Muscle of back (tissue), 13 donors: ENCODE data around the gene IGFBP4. TPM values are rescaled to one million over a fixed set of nuclear protein-coding genes. Genes with fewer than 3 reads are reported as not detected.
A peak's percentile ranks its signal among the peaks of the same experiment; 100 is the strongest.
"Not testable (repeated sequence)": the region's sequence is repeated elsewhere in the genome, so short reads cannot be mapped to it uniquely, and the experiment has no call there.

ENCODE experiments used
- DNase-seq, 3 donors: peaks; one replicate each; pipeline versions ENCODE4 v3.0.0 to v3.0.0-alpha.2; 2013
- long read RNA-seq, 9 donors: transcript quantifications; one replicate each; lab custom pipeline, GENCODE V29; 2026
- polyA plus RNA-seq, 10 donors: library from polyadenylated mRNA; unstranded; fragments of 120-200 nt; gene quantifications; one replicate each; pipeline ENCODE4 v1.2.1, GENCODE V29; 2013; ENCODE audit not compliant: insufficient read length in 10 of 10

IGFBP4 gene
- 100 to 1,000 TPM; 191 to 347 (median 255) TPM for polyA plus RNA-seq
- long read RNA-seq, donor 1, transcript IGFBP4-201 (4 exons, 2,200 nt), result major isoform, 109 of 115 reads
- long read RNA-seq, donor 1, partial matches to known transcripts, result 6 of 115 reads
- long read RNA-seq, donor 1, other reads (novel, unspliced or antisense), result 0 of 115 reads
- long read RNA-seq, donor 2, transcript IGFBP4-201 (4 exons, 2,200 nt), result major isoform, 44 of 110 reads
- long read RNA-seq, donor 2, partial matches to known transcripts, result 66 of 110 reads
- long read RNA-seq, donor 2, other reads (novel, unspliced or antisense), result 0 of 110 reads
- long read RNA-seq, donor 3, partial matches to known transcripts, result 0 of 1 reads
- long read RNA-seq, donor 3, other reads (novel, unspliced or antisense), result 0 of 1 reads
- long read RNA-seq, donor 4, transcript IGFBP4-201 (4 exons, 2,200 nt), result major isoform, 37 of 114 reads
- long read RNA-seq, donor 4, partial matches to known transcripts, result 77 of 114 reads
- long read RNA-seq, donor 4, other reads (novel, unspliced or antisense), result 0 of 114 reads
- long read RNA-seq, donor 5, transcript IGFBP4-201 (4 exons, 2,200 nt), result major isoform, 118 of 169 reads
- long read RNA-seq, donor 5, partial matches to known transcripts, result 51 of 169 reads
- long read RNA-seq, donor 5, other reads (novel, unspliced or antisense), result 0 of 169 reads
- long read RNA-seq, donor 6, transcript IGFBP4-201 (4 exons, 2,200 nt), result major isoform, 87 of 202 reads
- long read RNA-seq, donor 6, partial matches to known transcripts, result 115 of 202 reads
- long read RNA-seq, donor 6, other reads (novel, unspliced or antisense), result 0 of 202 reads
- long read RNA-seq, donor 7, transcript IGFBP4-201 (4 exons, 2,200 nt), result major isoform, 33 of 86 reads
- long read RNA-seq, donor 7, partial matches to known transcripts, result 53 of 86 reads
- long read RNA-seq, donor 7, other reads (novel, unspliced or antisense), result 0 of 86 reads
- long read RNA-seq, donor 8, transcript IGFBP4-201 (4 exons, 2,200 nt), result major isoform, 67 of 77 reads
- long read RNA-seq, donor 8, partial matches to known transcripts, result 10 of 77 reads
- long read RNA-seq, donor 8, other reads (novel, unspliced or antisense), result 0 of 77 reads
- long read RNA-seq, donor 9, transcript IGFBP4-201 (4 exons, 2,200 nt), result major isoform, 18 of 23 reads
- long read RNA-seq, donor 9, partial matches to known transcripts, result 5 of 23 reads
- long read RNA-seq, donor 9, other reads (novel, unspliced or antisense), result 0 of 23 reads

DNA sequence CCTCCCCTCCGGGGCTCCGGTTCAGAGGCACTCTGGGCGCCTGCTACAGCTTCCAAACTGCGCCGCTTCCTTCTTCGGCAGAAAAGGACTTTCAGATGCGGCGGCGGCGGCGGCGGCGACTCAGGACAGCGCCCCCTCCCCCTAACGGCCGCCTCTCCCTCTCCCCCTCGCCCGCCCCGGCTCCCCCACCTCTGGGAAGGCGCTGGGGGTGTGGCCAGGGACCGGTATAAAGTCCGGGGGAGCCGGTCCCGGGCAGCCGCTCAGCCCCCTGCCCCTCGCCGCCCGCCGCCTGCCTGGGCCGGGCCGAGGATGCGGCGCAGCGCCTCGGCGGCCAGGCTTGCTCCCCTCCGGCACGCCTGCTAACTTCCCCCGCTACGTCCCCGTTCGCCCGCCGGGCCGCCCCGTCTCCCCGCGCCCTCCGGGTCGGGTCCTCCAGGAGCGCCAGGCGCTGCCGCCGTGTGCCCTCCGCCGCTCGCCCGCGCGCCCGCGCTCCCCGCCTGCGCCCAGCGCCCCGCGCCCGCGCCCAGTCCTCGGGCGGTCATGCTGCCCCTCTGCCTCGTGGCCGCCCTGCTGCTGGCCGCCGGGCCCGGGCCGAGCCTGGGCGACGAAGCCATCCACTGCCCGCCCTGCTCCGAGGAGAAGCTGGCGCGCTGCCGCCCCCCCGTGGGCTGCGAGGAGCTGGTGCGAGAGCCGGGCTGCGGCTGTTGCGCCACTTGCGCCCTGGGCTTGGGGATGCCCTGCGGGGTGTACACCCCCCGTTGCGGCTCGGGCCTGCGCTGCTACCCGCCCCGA lies at the start of gene IGFBP4:
TSS of gene IGFBP4 (plus strand) at position 255 of the 792 bp plus-strand sequence. CDS start at position 541, 286 bp downstream.
- DNase-seq, result peak; percentile 69 to 93 (median 84)

DNA sequence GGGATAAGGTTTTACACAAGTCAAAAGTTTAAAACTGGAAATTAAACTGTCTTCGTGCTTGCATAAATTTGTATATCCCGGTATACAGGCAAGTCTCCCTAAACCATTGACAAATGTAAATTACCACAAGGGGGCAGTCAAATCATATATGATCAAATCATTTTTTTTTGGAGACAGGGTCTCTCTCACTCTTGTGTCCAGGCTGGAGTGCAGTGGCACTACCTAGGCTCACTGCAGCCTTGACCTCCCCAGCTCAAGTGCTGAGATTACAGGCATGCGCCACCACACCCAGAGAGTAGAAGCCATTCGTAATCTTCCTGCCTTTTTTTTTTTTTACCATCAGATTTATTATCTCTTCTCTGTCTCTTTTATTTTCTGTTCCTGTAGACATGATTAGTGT lies 44.1 kb upstream of the IGFBP4 start:
- peak; percentile 37 to 70 (median 55) for DNase-seq

DNA sequence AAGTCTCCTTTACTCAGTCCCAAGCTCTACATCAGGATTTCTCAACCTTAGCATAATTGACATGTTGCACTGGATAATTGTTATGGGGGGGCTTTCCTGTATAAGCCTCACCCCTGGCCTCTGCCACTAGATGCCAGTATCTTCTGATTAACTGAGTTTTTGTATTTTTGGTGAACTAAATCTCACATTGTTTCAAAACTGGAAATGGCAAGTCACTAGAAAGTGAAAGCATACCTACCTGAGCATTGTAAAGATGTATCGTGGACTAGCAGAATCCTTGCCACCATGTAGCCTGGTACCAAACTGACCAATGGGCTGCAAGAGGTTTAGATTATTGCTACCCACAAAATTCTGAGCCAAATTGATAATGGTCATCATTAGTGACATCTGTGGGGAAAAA lies 40.6 kb upstream of the IGFBP4 start:
- DNase-seq, result no peak

DNA sequence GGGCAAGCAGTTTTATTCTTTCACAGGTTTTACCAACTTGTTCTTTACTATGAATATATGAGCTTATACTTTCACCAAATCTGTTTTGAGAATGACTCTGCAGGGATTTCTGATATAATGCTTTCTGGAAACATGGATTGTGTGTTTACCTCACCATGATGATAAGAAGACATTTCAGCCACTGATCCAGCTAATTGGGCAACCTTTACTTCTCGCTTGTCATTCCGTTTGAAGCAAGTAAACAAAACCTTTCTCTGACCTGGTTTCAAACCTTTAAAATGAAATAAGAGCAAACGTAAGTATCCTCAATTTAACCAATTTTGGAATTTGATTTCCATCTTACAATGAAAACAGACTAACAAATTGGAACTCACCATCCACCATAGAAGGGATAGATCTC lies 39.2 kb upstream of the IGFBP4 start:
- DNase-seq, result no peak

DNA sequence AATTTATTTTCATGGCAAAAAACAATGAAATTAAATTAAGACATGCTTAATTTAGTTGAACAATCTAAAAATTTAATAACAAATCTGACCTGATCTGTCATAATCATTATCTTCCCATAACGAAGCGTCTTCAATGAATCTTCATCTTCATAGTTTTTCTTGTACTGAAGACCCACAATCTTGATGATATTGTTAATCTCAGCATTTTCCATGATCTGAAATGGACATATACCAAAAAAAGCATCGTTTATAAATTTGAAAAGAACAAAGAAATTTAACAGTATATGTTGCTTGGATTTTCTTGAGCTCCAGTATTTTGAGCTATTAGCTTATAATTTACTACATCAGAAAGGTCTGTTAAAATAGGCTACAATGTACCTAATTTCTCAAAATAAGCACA lies 35.8 kb upstream of the IGFBP4 start:
- DNase-seq, result no peak

DNA sequence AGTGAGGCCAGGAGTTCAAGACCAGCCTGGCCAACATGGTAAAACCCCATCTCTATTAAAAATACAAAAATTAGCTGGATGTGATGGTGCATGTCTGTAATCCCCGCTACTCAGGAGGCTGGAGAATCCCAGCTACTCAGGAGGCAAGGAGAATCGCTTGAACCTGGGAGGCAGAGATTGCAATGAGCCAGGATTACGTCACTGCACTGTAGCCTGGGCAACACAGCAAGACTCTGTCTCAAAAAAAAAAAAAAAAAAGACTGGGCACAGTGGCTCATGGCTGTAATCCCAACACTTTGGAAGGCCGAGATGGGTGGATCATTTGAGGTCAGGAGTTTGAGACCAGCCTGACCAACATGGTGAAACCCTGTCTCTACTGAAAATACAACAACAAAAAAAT lies 33.7 kb upstream of the IGFBP4 start:
- DNase-seq, result not testable (repeated sequence)

DNA sequence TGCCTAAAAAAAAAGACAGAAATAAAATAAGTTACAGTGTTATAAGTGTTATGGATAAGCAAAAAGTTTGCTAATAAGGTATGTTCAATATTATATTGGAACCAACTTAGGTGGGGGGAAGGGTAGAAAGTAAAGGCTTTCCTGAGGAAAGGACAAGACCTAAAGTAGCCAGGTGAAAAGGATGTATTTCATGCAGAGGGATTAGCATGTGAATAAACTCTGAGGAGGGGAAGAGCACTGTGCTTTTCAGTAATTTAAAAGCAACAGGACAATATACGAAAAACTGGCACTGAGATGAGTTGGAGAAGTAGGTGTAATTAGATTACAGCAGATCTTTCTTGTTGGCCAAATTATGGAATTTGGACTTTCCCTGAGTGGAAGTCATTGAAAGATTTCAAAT lies 33.2 kb upstream of the IGFBP4 start:
- DNase-seq, result no peak

DNA sequence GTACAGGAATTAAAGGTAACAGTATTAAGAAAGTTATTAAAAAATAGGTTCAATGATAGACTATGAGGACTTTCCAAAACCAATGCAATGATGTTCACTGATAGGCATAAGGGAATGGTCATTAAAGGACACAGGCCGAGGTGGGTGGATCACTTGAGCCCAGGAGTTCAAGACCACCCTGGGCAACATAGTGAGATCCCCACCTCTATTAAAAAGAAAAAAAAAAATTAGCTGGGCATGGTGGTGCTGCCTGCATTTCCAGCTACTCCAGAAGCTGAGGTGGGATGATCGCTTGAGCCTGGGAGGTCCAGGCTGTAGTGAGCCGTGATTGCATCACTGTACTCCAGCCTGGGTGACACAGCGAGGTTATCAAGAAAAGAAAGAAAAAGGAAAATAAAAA lies 31.4 kb upstream of the IGFBP4 start:
- no peak for DNase-seq

DNA sequence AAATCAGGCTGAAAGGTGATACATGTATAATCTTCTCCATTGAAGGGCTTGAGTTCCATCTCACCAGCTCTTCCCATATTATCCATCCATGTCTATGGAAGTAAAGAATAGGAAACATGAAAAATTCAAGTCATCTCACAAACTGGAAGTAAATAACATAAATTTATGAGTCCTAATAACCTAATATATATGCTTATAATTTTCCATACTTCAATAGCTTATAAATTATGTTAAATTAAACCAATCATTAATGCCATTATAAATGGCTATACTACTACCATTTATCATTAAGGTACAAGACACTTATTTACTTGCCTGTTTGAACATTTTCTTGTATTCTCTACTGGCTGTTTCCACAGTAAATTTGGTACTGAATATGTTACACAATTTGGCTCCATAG lies 30.4 kb upstream of the IGFBP4 start:
- no peak for DNase-seq

DNA sequence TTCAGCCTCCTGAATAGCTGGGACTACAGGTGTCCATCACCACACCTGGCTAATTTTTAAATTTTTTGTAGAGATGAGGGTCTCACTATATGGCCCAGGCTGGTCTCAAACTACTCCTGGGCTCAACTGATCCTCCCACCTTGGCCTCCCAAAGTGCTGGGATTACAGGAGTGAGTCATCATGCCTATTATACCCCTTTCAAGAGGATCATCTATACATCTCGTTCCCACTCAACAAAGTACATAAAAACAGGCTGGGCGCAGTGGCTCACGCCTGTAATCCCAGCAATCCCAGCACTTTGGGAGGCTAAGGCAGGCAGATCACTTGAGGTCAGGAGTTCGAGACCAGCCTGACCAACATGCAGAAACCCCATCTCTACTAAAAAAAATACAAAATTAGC lies 28.9 kb upstream of the IGFBP4 start:
- not testable (repeated sequence) for DNase-seq

DNA sequence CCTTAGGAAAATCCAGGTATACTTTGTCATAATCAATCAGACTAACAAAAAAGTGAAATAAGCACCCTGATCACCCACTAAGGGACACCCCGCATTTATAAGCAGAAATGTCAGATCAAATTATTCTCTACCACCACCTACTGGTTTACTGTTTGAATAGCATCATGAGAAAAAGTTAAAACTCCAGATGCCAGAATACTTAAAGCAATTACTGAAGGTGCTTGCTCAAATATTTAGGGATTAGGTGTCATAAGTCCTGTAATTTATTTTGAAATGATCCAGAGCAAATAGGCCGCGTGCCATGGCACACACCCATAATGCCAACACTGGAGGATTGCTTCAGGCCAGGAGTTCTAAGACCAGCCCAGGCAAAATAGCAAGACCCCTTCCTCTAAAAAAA lies 27.9 kb upstream of the IGFBP4 start:
- peak in 2 of 3 donors; percentile 27 to 49 for DNase-seq

DNA sequence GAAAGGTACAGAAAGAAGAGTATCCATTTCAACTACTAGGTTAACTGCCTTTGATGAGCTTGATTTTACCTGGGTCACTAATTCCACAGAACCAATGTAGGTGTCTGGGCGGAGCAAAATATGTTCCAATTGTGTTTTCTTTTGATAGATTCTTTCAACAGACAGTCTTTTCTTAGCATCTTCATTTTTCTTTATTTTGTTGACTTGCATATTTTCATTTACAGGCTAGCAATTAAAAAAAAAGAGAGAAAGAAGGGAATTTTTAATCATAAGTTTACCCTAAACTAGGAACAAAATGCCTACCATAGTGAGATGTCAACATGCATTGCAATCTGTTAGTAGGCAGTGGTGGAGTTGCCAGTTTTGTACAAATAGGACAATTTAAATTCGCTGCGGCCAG lies 26.6 kb upstream of the IGFBP4 start:
- DNase-seq, result no peak

DNA sequence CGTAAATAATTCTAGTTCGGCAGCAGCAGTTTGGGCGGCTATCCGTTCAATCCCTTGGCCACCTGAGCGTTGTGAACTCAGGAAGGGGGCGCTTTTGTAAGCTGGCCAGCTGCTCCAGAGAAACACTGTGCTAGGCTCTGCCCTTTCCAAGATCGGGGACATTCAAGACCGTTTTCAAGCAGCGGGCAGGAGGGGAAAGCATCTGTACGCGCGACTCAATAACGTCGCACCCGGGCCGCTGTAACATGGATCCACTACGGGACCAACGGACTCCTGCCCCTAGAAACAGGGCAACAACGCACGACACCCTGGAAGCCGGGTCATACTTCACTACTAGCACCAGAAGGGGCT lies 26.0 kb upstream of the IGFBP4 start:
- DNase-seq, result no peak

DNA sequence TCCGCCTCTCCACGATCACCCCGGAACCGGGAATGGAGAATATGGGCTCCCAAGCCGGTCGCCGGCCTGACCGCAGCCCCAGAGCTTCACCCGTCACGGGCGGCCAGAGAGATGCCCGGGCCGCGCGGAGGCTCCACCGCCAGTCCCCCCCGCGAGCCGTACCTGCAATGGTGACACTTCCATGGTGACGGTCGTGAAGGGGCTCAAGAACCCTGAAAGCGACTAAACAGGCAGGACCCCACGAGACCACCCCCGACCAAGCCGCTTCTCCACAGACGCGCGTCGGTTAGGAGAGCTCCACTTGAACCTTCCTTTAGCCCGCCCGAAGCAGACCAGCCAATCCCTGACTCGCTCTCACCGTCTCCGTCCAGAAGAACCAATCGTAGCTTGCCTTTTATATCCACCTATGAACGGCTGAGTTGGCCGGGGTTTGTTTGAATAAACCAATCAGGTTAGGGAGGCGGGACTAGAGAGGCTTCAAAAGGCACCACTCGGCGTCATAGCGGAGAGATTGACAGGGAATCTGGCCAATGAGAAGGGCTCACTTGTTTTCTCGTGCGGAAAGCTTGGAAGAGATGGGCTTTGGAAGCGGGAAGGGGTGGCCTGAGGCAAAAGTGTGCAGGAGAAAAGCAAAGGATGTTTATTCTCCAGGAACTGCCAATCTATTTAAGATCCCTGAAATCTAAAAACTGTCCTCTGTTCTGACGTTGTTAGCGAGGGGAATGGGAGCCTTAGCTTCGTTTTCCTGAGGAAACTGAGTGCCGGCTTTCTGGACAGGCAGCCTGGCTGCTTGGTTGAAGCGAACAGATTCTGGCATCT lies 25.4 kb upstream of the IGFBP4 start, which contains the start of gene TOP2A:
TSS of gene TOP2A (minus strand) at position 288 of the 819 bp plus-strand sequence. CDS start at position 183, 105 bp downstream.
- peak; percentile 100 for DNase-seq

DNA sequence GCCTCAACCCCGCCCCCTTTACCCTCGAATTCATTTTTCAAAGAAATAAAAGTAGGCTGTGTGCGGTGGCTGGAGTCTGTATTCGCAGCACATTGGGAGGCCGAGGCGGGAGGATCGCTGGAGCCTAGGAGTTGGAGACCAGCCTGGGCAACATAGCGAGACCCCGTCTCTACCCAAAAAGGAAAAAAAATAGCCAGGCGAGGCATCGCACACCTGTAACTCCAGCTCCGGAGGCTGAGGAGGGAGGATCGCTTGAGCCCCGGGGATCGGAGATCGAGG lies 24.9 kb upstream of the IGFBP4 start:
- DNase-seq, result no peak

DNA sequence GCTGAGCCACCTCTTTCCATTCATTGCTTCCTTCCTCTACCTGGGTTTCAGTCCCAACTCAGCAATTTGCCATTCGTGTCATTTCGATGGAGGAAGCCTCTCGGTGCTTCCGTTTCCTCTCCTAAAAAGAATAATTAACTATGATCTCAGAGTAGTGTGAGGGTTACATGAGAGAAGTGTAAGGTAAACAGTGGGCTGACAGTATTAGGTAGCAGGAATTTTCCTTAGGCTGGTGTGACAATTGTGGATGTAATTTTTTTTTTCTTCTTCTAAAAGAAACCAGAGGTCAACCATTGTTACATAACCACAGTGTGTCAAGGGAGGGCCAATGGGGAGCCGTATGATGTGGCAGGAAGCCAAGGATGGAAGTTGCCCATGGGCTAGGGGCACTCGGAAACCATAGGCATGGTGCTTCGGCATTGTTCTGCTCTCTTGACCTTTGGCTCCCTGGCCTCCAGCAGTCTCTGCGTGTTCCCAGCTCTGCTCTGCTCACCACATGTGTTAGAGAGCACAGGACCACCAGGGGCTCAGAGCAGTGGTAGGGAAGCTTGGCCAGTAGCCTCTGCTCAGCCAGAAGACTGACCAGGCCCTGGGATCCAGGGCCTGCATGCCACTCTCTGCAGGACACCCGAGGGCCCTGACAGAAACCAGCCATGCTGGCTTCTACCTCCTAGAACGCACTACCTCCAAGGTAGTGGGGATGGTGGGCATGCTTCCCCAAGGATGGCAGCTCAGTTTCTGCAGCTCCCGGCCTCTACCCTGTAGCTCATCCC lies 23.5 kb upstream of the IGFBP4 start:
- peak in 1 of 3 donors; percentile 29 for DNase-seq

DNA sequence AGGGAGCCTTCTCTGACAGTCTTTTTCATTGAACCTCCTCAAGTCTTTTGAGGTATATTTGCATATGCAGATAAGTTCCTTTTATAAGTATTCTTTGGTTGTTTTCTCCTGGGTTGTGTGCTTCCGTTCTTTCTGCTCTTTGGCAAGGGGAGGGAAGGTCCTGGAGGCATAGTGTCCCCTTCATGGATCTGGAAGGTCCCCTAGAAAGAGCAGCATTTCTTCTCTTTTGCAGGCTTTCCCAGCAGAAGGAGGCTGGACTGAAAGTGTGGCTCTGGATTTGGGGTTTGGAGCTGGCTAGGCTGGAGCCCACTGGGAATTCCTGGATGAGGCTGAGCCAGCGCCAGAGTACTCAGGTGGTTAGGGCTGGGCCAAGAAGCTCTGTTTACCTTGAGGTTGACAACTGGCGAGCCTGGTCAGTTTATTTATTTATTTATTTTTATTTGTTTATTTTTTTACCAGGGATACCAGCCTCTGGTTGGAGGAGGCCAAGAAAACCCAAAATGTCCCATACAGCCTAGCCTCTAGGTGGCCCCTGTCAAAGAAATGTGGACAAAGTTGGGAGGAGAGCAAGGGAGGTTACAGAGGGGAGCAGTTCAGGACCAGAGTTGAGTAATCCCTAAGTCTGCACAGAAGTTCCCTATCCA lies 20.1 kb upstream of the IGFBP4 start:
- peak in 1 of 3 donors; percentile 12 for DNase-seq

DNA sequence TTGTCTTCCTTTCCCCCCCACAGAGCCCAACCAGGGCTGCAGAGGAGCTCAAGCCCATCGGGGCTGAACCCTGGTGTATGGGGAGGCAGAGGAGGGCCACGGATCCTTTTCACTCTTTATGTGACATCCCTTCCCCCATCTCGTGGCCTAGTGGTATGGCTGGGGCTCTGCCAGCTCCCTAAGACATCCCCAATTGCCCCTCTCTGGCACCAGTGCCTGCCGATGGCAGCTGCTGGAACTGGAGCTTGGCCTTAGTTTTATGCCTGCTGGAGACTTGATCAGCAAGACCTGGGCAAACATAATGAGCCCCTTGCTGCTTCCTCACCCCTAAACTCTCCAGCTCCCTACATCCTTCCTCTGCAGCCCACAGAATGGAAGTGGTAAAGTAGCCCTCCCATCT lies 17.5 kb upstream of the IGFBP4 start:
- no peak for DNase-seq

DNA sequence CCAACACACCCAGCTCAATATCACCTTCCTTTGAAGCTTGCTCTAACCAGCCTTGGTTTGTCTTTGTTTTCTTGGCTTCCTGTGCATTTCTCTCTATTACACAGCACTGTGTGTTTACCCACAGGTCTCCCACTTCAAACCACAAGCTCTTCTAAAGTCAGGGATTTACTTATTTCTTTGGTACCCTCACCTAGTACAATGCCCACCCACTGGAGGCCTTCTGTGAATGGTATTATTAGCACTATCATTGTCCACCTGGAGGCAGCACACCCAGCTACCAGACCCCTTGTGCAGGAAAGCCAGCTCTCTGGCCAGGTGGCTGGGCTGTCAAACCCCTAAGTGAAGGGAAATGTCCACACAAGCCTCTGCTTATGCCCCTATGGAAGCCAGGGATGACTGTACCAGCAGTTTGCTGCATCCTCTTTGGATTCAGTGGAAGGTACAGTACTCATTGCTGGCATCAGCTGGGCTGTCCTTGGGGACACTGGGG lies 16.2 kb upstream of the IGFBP4 start:
- DNase-seq, result no peak
